ENCODE data around the gene DNAH7. TPM values are rescaled to one million over a fixed set of nuclear protein-coding genes. Genes with fewer than 3 reads are reported as not detected.
"Not testable (repeated sequence)": the region's sequence is repeated elsewhere in the genome, so short reads cannot be mapped to it uniquely, and the experiment has no call there.

DNAH7 gene
- total and polyA plus RNA-seq, 10 of the 15 experiments (the other 5 are each of a cell fraction or from before 2014, with no cell fraction given): 0.05 to 0.61 (median 0.16) TPM

- in situ Hi-C loops (cut with MboI) (no loop called here), intact Hi-C loops (cut with micrococcal nuclease; ENCODE audit: unreplicated experiment) (no loop called here)
- TF ChIP-seq, protein P1, sequence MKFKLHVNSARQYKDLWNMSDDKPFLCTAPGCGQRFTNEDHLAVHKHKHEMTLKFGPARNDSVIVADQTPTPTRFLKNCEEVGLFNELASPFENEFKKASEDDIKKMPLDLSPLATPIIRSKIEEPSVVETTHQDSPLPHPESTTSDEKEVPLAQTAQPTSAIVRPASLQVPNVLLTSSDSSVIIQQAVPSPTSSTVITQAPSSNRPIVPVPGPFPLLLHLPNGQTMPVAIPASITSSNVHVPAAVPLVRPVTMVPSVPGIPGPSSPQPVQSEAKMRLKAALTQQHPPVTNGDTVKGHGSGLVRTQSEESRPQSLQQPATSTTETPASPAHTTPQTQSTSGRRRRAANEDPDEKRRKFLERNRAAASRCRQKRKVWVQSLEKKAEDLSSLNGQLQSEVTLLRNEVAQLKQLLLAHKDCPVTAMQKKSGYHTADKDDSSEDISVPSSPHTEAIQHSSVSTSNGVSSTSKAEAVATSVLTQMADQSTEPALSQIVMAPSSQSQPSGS (IDR thresholded peaks at IDR 0.05; ENCODE audit: low read length): no peak
- no TSS peak for BruUV-seq (replicated peaks)
- Histone ChIP-seq H3K9ac (ENCODE audit: control insufficient read depth, insufficient read depth, low read length) (no peak overlapping the region), H3K9me3 (replicated peaks; ENCODE audit: control insufficient read depth, insufficient read depth, low read length) (no peaks in the 10 kb centered on the region), H3K27ac (ENCODE audit: control insufficient read depth, insufficient read depth) (no peak overlapping the region), H4K20me1 (ENCODE audit: control insufficient read depth, insufficient read depth) (no peaks in the 10 kb centered on the region), H3K4me1 (ENCODE audit: control insufficient read depth, insufficient read depth, low read length) (no peaks in the 10 kb centered on the region), H2AFZ (ENCODE audit: control insufficient read depth, low read depth, low read length) (no peak overlapping the region), H3K4me3 (no peak overlapping the region), H3K36me3 (ENCODE audit: control insufficient read depth in 2 of 2, insufficient read depth in 2 of 2, low read length in 1 of 2) (no peaks in the 10 kb centered on the region), H3K79me2 (ENCODE audit: control insufficient read depth, insufficient read depth, low read length) (no peaks in the 10 kb centered on the region), H3K4me2 (ENCODE audit: control insufficient read depth, insufficient read depth) (no peak overlapping the region), H3K27me3 (replicated peaks in 1 of 2; ENCODE audit: control insufficient read depth in 2 of 2, insufficient read depth in 2 of 2, low read length in 1 of 2) (no peaks in the 10 kb centered on the region)
- DNase-seq (ENCODE audit: low read depth, low spot score) (no peak), ATAC-seq (no peak), FAIRE-seq (no peak)
- CTCF ChIA-PET: no interaction called here
- POLR2A ChIA-PET: no interaction called here
- RAD21 ChIA-PET (ENCODE audit: unreplicated experiment): no interaction called here
- SMC1A ChIA-PET (ENCODE audit: uncharacterized antibody, unreplicated experiment): no interaction called here
- whole genome bisulfite sequencing (ENCODE audit: insufficient coverage, insufficient replicate concordance, low lambda C conversion rate, missing lambda C conversion rate): 26% methylated on average over 3 of the region's 3 CpGs
These were observed 143.5 kb downstream of the DNAH7 start for GRCh38 chr2:195925120-195925519.

DNA sequence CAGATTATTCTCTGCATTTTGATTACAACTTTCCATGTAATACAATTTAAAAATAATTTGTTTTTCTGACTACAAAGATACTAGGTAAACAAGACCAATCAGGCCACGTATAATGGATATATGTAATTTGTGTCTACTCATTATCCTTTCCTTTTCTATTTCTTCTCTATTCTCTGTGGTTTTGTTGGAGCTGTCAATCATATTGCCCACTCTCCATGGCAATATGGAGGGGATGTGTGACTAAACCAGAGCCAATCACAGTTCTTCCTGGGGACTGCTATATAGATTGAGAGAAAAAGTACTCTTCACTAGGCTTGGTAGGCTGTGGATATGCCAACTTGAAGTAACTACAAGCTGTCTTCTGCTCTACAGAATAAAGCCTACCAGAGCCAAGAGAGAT, 144.7 kb downstream of the DNAH7 start:
- no peak overlapping the region for H3K27ac ChIP-seq (ENCODE audit: control insufficient read depth, insufficient read depth)
- in situ Hi-C loops (cut with MboI) (no loop called here), intact Hi-C loops (cut with micrococcal nuclease; ENCODE audit: unreplicated experiment) (no loop called here)
- SMC1A ChIA-PET (ENCODE audit: uncharacterized antibody, unreplicated experiment): interaction anchor here (0.5 kb wide), 1 partner anchor 18 kb away, joined by 3 read pairs; no protein-coding TSS in a partner anchor
- ATAC-seq (no peak; the same call in 2 of the 3 replicates), DNase-seq (ENCODE audit: low read depth, low spot score) (no peak), FAIRE-seq (no peak)
- CTCF ChIA-PET: no interaction called here
- WGBS (ENCODE audit: insufficient coverage, insufficient replicate concordance, low lambda C conversion rate, missing lambda C conversion rate): 17% methylated on average over 1 of the region's 1 CpG
- H3K4me2 ChIP-seq (ENCODE audit: control insufficient read depth, insufficient read depth): no peak overlapping the region
- no peak overlapping the region for H2AFZ ChIP-seq (ENCODE audit: control insufficient read depth, low read depth, low read length)
- H3K4me1 ChIP-seq (ENCODE audit: control insufficient read depth, insufficient read depth, low read length): no peaks in the 10 kb centered on the region
- H3K9ac ChIP-seq (ENCODE audit: control insufficient read depth, insufficient read depth, low read length): no peak overlapping the region
- no peaks in the 10 kb centered on the region for H3K9me3 ChIP-seq (replicated peaks; ENCODE audit: control insufficient read depth, insufficient read depth, low read length)
- BruUV-seq (replicated peaks): no TSS peak
- H3K27me3 ChIP-seq (replicated peaks in 1 of 2; ENCODE audit: control insufficient read depth in 2 of 2, insufficient read depth in 2 of 2, low read length in 1 of 2): no peaks in the 10 kb centered on the region
- POLR2A ChIA-PET: no interaction called here
- H3K79me2 ChIP-seq (ENCODE audit: control insufficient read depth, insufficient read depth, low read length): no peaks in the 10 kb centered on the region
- RAD21 ChIA-PET (ENCODE audit: unreplicated experiment): interaction anchor here (0.5 kb wide), 1 partner anchor 526 kb away, joined by 3 read pairs; no protein-coding TSS in a partner anchor
- H4K20me1 ChIP-seq (ENCODE audit: control insufficient read depth, insufficient read depth): no peaks in the 10 kb centered on the region
- no peaks in the 10 kb centered on the region for H3K36me3 ChIP-seq (ENCODE audit: control insufficient read depth in 2 of 2, insufficient read depth in 2 of 2, low read length in 1 of 2)
- no peak for TF ChIP-seq BRCA1 (IDR thresholded peaks at IDR 0.05; ENCODE audit: low read depth, low read length)
- no peak for TF ChIP-seq NBN (IDR thresholded peaks at IDR 0.05)
- TF ChIP-seq PKNOX1 (IDR thresholded peaks at IDR 0.05): peak; percentile 66
- H3K4me3 ChIP-seq: no peak overlapping the region

DNA sequence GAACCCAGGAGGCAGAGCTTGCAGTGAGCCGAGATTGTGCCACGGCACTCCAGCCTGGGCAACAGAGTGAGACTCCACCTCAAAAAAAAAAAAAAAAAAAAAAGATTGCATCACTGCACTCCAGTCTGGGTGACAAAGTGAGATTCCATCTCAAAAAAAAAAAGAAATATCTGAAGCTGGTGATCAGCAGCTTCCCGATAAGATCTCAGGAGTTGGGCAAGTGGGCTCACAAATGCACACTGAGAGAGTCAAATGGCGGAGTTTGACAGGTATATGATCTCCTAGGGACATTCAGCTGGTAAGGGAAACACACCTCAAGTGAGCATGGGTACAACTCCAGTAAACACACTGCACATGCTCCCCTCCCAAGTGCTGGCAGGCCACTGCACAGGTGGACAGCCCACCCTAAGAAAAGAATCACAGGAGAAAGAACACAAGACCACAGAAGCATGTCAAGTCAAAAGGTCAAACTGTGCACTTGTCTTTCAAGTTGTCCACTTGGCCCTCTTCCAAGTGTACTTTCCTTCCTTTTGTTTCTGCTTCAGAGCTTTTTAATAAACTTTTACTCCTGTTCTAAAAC, 151.5 kb downstream of the DNAH7 start:
- H3K9me3 ChIP-seq (replicated peaks; ENCODE audit: control insufficient read depth, insufficient read depth, low read length); H3K27me3 ChIP-seq (replicated peaks in 1 of 2; ENCODE audit: control insufficient read depth in 2 of 2, insufficient read depth in 2 of 2, low read length in 1 of 2); H2AFZ ChIP-seq (ENCODE audit: control insufficient read depth, low read depth, low read length); H3K79me2 ChIP-seq (ENCODE audit: control insufficient read depth, insufficient read depth, low read length); intact Hi-C loops (cut with micrococcal nuclease; ENCODE audit: unreplicated experiment); H3K36me3 ChIP-seq (ENCODE audit: control insufficient read depth in 2 of 2, insufficient read depth in 2 of 2, low read length in 1 of 2); FAIRE-seq; H3K4me3 ChIP-seq; SMC1A ChIA-PET (ENCODE audit: uncharacterized antibody, unreplicated experiment); in situ Hi-C loops (cut with MboI); H3K27ac ChIP-seq (ENCODE audit: control insufficient read depth, insufficient read depth); ATAC-seq; H4K20me1 ChIP-seq (ENCODE audit: control insufficient read depth, insufficient read depth); BruUV-seq (replicated peaks); DNase-seq (ENCODE audit: low read depth, low spot score); H3K4me1 ChIP-seq (ENCODE audit: control insufficient read depth, insufficient read depth, low read length); H3K4me2 ChIP-seq (ENCODE audit: control insufficient read depth, insufficient read depth); H3K9ac ChIP-seq (ENCODE audit: control insufficient read depth, insufficient read depth, low read length): not testable (repeated sequence)
- CTCF ChIA-PET: interaction anchor here (0.6 kb wide), 1 partner anchor 521 kb away, joined by 5 read pairs; no protein-coding TSS in a partner anchor
- RAD21 ChIA-PET (ENCODE audit: unreplicated experiment): interaction anchor here (0.7 kb wide), 1 partner anchor 27 kb away, joined by 3 read pairs; no protein-coding TSS in a partner anchor
- POLR2A ChIA-PET: interaction anchor here (0.7 kb wide), 1 partner anchor 1247 kb away, joined by 7 read pairs; no protein-coding TSS in a partner anchor
- 45% methylated on average over 4 of the region's 4 CpGs for WGBS (ENCODE audit: insufficient coverage, insufficient replicate concordance, low lambda C conversion rate, missing lambda C conversion rate)
